Hematopoietic multipotent progenitor cell treated with erythropoietin and hydrocortisone succinate and interleukin-3 and kit ligand, for 15 days (in vitro differentiated cells): Measurements from ENCODE around the gene ZNF610.
"Not testable (repeated sequence)": the region's sequence is repeated elsewhere in the genome, so short reads cannot be mapped to it uniquely, and the experiment has no call there.

Experiments
- DNase-seq: peaks from one replicate; pipeline ENCODE4 v3.0.0-alpha.2; 2015; ENCODE audit warnings: low spot score

The ZNF610 gene

GRCh38 chr19:52336117-52336790 is at the start of gene ZNF610:
TSS of gene ZNF610 (plus strand) at chr19:52336243. CDS start at chr19:52349173, 12,930 bp downstream.
- peak; percentile 65 for DNase-seq

DNA sequence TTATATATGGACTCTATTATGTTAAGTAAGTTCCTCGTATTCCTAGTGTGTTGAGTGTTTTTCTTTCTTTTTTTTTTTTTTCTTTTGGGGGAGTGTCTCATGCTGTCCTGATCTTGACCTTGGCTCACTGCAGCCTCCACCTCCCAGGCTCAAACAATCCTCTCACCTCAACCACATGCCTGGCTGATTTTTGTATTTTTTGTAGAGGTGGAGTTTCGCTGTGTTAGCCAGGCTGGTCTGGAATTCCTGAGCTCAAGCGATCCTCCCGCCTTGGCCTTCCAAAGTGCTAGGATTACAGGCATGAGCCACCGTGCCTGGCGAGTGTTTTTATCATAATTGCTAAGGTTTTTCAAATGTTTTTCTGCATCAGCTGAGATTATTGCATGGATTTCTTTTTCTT is 49.8 kb upstream of the ZNF610 start:
- no peak for DNase-seq

DNA sequence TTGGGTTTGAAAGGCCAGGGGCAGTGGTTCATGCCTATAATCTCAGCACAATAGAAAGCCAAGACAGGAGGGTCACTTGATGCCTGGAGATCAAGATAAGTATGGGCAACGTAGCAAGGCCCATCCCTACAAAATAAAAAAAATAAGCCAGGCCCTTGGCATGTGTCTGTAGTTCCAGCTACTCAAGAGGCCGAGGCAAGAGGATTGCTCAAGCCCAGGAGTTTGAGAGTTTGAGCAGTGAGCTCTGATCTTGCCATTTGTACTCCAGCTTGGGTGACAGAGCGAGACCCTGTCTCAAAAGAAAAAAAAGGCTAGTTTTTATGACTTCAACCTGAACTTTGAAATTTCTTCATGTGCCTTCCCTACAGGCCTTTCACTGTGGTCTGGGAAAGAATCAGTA is 44.3 kb upstream of the ZNF610 start:
- DNase-seq: no peak

- DNase-seq: not testable (repeated sequence)
Observed at GRCh38 chr19:52292946-52293345, 43.1 kb upstream of the ZNF610 start.

GRCh38 chr19:52296400-52296772 is 39.7 kb upstream of the ZNF610 start:
- no peak for DNase-seq

DNA sequence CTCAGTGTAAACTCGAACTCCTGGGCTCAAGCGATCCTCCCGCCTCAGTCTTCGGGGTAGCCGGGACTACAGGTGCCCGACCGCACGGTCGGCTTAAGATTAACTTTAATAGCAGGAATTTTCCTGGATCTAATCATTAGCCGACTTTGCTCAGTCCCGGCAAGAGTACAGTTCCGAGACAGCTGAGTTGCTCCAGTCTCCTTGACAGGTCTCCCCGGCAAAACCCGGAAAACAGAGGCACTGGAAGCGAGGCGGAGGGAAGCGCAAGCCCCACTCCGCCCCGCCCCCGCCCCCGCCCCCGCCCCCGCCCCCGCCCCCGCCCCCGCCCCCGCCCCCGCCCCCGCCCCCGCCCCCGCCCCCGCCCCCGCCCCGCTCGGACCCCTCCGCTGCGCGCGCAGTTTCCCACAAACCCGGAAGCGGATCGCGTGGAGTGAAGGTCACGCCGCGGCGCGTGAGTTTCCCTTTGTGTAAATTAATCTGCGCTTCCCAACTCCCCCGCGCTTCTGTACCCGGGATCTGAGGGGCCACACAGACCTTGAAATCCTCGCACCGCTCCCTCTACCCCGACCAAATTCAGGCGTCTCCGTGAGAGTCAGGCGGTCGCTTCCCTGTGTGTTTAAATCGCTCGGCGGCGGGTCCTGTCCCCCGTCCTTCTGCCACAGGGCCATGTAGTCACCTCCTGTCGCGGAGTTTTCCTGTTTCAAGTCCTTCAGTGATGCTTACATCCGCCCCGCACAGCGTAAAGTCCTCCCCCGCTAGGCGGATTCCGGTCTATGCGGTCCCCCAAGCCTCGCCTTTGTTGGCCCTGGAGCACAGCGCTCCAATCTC is 39.1 kb upstream of the ZNF610 start, which contains the start of gene ZNF480:
ZNF480 (plus strand) TSS at position 397 of the 828 bp plus-strand sequence. CDS start 3,244 bp downstream, outside the sequence.
- DNase-seq: peak; percentile 81

- no peak for DNase-seq
Observed at GRCh38 chr19:52297601-52298364, 38.3 kb upstream of the ZNF610 start.

DNA sequence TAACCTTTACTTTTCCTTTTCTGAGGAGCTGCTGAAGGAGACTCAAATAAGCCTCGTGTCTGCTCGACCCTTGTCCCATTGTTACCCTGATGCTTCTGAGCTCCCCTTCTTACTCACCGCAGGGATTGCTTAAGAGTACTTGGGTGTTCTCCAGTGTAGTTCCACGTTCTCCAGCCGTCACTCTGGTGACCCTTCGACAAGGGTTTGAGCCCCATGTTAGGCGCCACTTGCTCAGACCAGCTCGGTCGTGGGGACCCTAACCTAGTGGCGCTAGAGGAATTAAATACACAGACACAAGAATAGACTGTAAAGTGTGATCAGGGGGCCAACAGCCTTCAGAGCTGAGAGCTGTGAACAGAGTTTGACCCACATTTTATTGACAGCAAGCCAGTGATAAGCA is 28.8 kb upstream of the ZNF610 start:
- DNase-seq: no peak

DNA sequence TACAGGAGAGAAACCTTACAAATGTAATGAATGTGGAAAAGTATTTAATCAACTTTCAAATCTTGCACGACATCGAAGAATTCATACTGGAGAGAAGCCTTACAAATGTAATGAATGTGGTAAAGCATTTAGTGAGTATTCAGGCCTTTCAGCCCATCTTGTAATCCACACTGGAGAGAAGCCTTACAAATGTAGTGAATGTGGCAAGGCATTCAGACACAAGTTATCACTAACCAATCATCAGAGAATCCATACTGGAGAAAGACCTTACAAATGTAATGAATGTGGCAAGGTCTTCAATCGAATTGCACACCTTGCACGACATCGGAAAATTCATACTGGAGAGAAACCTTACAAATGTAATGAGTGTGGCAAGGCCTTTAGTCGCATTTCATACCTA is 13.6 kb upstream of the ZNF610 start:
- no peak for DNase-seq

DNA sequence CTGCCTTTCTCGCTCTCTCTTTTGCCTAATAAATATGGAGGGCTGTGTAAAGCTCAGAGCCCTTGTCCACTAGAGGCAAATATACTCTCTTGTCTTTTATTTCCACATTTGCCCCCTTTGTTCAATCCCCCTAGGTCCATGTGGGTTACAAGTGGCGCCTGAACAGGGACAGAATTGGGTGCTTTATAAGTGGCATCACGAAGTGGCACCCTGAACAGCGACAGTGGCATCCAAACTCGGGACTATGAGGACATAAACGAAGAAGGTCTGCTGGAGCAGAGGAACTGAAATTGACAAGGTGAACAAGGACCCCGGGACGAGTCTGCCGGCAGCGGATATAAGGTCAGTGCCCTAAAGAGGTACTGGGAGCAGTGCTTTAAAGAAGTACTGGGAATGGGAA is 4.3 kb upstream of the ZNF610 start:
- DNase-seq: no peak

DNA sequence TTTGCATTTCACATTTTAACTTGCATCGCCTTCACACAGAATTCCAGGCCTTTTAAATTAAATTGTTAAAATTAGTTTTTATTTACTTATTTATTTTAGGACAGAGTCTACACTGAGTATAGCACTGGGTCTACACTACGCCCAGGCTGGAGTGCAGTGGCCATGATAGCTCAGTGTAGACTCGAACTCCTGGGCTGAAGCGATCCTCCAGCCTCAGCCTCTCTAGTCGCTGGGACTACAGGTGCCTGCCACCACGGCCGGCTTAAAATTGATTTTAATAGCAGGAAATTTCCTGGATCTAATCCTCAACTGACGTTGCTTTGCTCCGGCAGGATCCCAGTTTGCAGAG is 301 bp upstream of the ZNF610 start:
- no peak for DNase-seq

DNA sequence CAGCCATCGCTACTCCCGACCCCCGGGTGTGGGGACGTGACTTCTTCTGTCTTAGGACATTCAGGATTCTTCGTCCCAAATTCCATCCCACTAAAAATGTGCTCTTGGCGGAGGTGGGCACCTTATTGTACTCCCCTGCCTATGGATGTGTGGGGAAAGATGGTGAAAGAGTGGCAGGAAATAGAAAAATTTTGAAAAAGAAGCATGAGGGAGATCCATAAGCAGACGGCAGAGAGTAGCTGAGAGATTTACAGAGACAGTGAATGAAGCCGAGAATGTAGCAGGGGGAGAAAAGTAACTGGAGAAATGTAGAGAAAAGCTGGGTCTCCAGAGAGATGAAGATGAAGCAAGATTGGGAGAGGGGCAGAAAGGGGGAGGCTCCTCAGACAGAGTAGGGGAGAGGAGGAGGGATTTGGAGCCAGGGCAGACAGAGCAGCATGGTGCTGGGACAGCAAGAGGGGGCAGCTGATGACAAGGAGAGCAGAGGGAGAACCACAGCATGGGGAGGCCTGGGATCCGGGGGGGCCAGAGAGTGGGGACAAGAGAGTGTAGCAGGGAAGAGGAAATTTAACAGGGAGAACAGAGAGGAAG is 843 bp downstream of the ZNF610 start:
- no peak for DNase-seq

GRCh38 chr19:52339022-52339421 is 3.0 kb downstream of the ZNF610 start:
- DNase-seq: not testable (repeated sequence)

GRCh38 chr19:52343548-52343947 is 7.5 kb downstream of the ZNF610 start:
- DNase-seq: peak; percentile 21

DNA sequence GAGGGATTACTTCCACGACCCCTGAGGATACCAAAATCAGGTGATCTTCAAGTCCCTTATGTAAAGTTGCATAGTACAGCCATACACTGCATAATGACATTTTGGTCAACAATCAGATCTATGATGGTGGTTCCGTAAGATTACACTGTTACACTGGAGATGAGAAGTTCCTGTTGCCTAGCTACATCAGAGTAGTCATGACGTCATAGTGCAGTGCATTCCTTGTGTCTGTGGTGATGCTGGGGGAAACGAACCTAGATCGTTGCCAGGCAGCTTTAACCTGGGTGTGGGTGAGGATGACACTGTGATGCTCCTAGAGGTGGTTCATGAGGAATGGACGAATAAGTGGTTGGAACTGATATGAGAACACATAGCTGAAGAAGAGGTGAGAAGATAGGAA is 9.1 kb downstream of the ZNF610 start:
- DNase-seq: no peak

GRCh38 chr19:52351512-52351911 is 15.5 kb downstream of the ZNF610 start:
- DNase-seq: no peak

DNA sequence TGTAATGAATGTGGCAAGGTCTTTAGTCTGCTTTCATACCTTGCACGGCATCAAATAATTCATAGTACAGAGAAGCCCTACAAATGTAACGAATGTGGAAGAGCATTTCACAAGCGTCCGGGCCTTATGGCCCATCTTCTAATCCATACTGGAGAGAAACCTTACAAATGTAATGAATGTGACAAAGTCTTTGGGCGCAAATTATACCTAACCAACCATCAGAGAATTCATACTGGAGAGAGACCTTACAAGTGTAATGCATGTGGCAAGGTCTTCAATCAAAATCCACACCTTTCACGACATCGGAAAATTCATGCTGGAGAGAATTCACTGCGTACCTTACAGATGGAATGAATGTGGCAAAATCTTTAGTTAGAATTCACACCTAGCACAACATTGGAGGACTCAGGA is 30.4 kb downstream of the ZNF610 start:
- no peak for DNase-seq

GRCh38 chr19:52369559-52370340 is 33.7 kb downstream of the ZNF610 start, which contains the start of gene ZNF880:
TSS of gene ZNF880 (plus strand) at chr19:52369923. CDS start at chr19:52369966, 43 bp downstream.
- DNase-seq: peak; percentile 43

DNA sequence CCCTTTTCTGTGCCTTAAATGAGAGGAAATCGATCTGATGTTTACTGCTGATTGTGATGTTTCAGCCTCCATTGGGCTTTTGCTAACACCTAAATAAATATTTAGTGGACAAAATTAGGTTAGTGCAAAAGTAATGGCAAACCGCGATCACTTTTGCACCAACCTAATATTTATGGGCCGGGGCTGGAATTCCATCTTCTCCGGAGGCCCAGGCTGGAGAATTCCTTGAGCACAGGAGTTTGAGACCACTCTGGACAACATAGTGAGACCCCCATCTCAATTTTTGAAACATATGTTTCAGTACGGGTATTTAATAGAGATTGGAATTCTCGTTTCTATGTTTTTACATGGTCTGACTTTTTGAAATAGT is 34.3 kb downstream of the ZNF610 start:
- no peak for DNase-seq

DNA sequence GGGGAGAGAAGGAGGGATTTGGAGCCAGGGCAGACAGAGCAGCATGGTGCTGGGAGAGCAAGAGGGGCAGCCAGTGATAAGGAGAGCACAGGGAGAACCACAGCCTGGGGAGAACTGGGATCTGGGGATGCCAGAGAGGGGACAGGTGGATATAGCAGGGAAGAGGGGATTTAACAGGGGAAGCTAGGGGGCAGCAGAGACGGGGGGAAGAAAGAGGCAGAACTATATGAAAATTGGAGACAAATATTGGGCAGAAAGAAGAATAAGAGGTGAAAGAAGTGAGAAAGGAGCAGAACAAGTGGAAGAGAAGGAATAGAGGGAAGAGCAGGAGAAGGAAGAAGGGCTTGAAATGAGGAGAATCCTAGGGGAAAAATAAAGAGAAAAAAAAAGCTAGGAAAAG is 55.1 kb downstream of the ZNF610 start:
- DNase-seq: no peak

DNA sequence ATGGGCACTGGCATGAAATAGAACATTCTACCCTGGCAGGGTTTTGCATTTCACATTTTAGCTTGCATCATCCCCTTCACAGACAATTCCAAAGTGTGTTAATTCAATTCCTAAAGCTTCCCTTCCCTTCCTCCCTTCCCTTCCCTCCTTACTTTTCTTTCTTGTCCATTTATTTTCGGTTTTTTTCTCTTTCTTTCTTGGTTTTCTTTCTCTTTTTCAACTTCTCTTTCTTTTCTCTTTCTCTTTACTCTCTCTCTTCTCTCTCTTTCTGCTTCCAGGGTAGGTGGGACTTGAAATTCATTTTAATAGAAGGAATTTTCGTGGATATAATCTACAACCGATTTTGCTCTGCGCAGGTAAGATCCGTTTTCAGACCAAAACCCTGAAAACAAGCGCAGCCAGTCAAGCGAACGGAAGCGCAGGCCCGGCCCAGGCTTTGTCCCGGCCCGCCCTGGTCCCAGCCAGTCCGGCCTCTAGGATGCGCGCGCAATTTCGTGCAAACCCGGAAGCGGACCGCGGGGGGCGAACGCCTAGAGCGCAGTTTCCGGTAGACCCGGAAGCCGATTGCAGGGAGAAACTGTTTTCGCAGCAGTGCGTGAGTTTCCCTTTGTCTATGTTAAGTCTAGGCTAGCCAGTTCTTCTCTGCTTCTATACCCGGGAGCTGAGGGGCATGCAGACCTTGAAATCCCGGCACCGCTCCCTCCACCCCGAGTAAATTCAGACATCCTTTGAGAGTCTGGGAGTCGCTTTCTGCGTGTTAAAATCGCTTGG is 61.5 kb downstream of the ZNF610 start, which contains the start of gene ZNF528:
ZNF528 (plus strand) TSS at position 540 of the 771 bp plus-strand sequence. CDS start 4,165 bp downstream, outside the sequence.
- peak; percentile 45 for DNase-seq
